ENCODE data around the gene AQP12B.

Gene AQP12B

GRCh38 chr2:240722376-240722775 is 39.7 kb upstream of the AQP12B start:
- H3K4me3 ChIP-seq (ENCODE audit: low read length): no peak overlapping the region
- TF ChIP-seq ZNF274 (IDR thresholded peaks at IDR 0.05; ENCODE audit: low read depth, low read length): no peak

GRCh38 chr2:240721596-240722180 is 39.0 kb upstream of the AQP12B start:
- no peak for TF ChIP-seq ZNF274 (IDR thresholded peaks at IDR 0.05; ENCODE audit: low read depth, low read length)
- no peak overlapping the region for H3K4me3 ChIP-seq (ENCODE audit: low read length)

- TF ChIP-seq ZNF274 (IDR thresholded peaks at IDR 0.05; ENCODE audit: low read depth, low read length): no peak
- H3K4me3 ChIP-seq (ENCODE audit: low read length): no peak overlapping the region
Observed at GRCh38 chr2:240720686-240721595, 38.3 kb upstream of the AQP12B start.

- TF ChIP-seq ZNF274 (IDR thresholded peaks at IDR 0.05; ENCODE audit: low read depth, low read length): no peak
- H3K4me3 ChIP-seq (ENCODE audit: low read length): no peak overlapping the region
Observed at GRCh38 chr2:240719676-240720545, 37.2 kb upstream of the AQP12B start.

- no peak overlapping the region for H3K4me3 ChIP-seq (ENCODE audit: low read length)
- no peak for TF ChIP-seq ZNF274 (IDR thresholded peaks at IDR 0.05; ENCODE audit: low read depth, low read length)
Observed at GRCh38 chr2:240718896-240719490, 36.3 kb upstream of the AQP12B start.

- no peak for TF ChIP-seq ZNF274 (IDR thresholded peaks at IDR 0.05; ENCODE audit: low read depth, low read length)
- no peak overlapping the region for H3K4me3 ChIP-seq (ENCODE audit: low read length)
Observed at GRCh38 chr2:240717681-240718581, 35.2 kb upstream of the AQP12B start.

GRCh38 chr2:240717181-240717641 is 34.5 kb upstream of the AQP12B start:
- TF ChIP-seq ZNF274 (IDR thresholded peaks at IDR 0.05; ENCODE audit: low read depth, low read length): no peak
- no peak overlapping the region for H3K4me3 ChIP-seq (ENCODE audit: low read length)

- TF ChIP-seq ZNF274 (IDR thresholded peaks at IDR 0.05; ENCODE audit: low read depth, low read length): no peak
Observed at GRCh38 chr2:240716130-240716798, 33.6 kb upstream of the AQP12B start.

GRCh38 chr2:240714747-240715725 is 32.4 kb upstream of the AQP12B start:
- no peak for TF ChIP-seq ZNF274 (IDR thresholded peaks at IDR 0.05; ENCODE audit: low read depth, low read length)
- no peak overlapping the region for H3K4me3 ChIP-seq (ENCODE audit: low read length)

More at GRCh38 chr2:240716130-240716798, 33.6 kb upstream of the AQP12B start:
- H3K4me3 ChIP-seq (ENCODE audit: low read length): no peak overlapping the region

- no peak overlapping the region for H3K4me3 ChIP-seq (ENCODE audit: low read length)
- no peak for TF ChIP-seq ZNF274 (IDR thresholded peaks at IDR 0.05; ENCODE audit: low read depth, low read length)
Observed at GRCh38 chr2:240713928-240714746, 31.5 kb upstream of the AQP12B start.

Measured in GM08714 (cell line).